ENCODE measurements around the gene MAP9.

Gene MAP9

GRCh38 chr4:155319516-155319915 is 57.2 kb downstream of the MAP9 start:
- no peak for TF ChIP-seq CTCF (IDR thresholded peaks at IDR 0.05)

- no peak for TF ChIP-seq CTCF (IDR thresholded peaks at IDR 0.05)
Measured at GRCh38 chr4:155307731-155308277, 69.0 kb downstream of the MAP9 start.

GRCh38 chr4:155305619-155306018 is 71.1 kb downstream of the MAP9 start:
- TF ChIP-seq CTCF (IDR thresholded peaks at IDR 0.05) = no peak

GRCh38 chr4:155304375-155304774 is 72.4 kb downstream of the MAP9 start:
- TF ChIP-seq CTCF (IDR thresholded peaks at IDR 0.05) = no peak

GRCh38 chr4:155299103-155299502 is 77.7 kb downstream of the MAP9 start:
- TF ChIP-seq CTCF (IDR thresholded peaks at IDR 0.05) = no peak
